ENCODE results near the gene PLXNB1.
A peak's percentile ranks its signal among the peaks of the same experiment; 100 is the strongest.
"Not testable (repeated sequence)": the region's sequence is repeated elsewhere in the genome, so short reads cannot be mapped to it uniquely, and the experiment has no call there.

The PLXNB1 gene, protein sequence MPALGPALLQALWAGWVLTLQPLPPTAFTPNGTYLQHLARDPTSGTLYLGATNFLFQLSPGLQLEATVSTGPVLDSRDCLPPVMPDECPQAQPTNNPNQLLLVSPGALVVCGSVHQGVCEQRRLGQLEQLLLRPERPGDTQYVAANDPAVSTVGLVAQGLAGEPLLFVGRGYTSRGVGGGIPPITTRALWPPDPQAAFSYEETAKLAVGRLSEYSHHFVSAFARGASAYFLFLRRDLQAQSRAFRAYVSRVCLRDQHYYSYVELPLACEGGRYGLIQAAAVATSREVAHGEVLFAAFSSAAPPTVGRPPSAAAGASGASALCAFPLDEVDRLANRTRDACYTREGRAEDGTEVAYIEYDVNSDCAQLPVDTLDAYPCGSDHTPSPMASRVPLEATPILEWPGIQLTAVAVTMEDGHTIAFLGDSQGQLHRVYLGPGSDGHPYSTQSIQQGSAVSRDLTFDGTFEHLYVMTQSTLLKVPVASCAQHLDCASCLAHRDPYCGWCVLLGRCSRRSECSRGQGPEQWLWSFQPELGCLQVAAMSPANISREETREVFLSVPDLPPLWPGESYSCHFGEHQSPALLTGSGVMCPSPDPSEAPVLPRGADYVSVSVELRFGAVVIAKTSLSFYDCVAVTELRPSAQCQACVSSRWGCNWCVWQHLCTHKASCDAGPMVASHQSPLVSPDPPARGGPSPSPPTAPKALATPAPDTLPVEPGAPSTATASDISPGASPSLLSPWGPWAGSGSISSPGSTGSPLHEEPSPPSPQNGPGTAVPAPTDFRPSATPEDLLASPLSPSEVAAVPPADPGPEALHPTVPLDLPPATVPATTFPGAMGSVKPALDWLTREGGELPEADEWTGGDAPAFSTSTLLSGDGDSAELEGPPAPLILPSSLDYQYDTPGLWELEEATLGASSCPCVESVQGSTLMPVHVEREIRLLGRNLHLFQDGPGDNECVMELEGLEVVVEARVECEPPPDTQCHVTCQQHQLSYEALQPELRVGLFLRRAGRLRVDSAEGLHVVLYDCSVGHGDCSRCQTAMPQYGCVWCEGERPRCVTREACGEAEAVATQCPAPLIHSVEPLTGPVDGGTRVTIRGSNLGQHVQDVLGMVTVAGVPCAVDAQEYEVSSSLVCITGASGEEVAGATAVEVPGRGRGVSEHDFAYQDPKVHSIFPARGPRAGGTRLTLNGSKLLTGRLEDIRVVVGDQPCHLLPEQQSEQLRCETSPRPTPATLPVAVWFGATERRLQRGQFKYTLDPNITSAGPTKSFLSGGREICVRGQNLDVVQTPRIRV (N-terminal part only)

DNA sequence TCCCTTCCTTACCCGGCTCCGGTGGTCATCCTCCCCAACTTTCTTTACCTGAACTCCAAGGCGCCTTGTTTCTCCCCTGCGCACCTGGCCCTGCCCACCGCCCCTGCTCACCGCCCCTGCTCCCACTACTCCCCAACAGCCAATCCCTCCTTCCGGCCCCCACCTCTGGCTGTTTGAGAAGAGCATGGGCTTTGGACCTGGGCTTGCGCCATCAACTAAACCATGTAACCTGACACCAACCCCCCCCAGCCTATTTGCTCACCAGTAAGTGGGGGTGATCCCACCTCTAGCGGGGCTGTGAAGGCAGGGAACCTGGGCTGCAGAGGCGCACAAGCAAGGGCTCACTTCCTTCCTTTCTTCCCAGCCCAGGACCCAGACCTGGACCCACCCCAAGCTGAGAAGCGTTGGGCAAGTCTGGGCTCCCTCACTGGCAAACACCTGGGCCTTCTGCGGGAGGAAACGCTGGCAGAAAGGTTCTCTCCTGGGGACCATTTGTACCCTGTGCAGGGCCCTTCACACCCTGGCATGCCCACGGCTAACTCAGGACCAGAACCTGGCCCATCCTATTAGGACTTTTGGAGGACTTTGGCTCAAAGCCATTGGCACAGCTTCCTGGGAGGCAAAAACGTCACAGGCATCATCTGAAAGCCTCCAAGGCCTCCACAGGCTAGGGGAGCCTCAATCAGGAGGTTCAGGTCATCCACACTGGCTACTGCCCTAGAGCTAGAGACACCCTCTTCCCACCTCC is at the start of gene PLXNB1:
Gene PLXNB1, minus strand, starts transcription at position 127 of the 748 bp plus-strand sequence. CDS start 5,475 bp downstream, outside the sequence.
- DNase-seq: no peak

DNA sequence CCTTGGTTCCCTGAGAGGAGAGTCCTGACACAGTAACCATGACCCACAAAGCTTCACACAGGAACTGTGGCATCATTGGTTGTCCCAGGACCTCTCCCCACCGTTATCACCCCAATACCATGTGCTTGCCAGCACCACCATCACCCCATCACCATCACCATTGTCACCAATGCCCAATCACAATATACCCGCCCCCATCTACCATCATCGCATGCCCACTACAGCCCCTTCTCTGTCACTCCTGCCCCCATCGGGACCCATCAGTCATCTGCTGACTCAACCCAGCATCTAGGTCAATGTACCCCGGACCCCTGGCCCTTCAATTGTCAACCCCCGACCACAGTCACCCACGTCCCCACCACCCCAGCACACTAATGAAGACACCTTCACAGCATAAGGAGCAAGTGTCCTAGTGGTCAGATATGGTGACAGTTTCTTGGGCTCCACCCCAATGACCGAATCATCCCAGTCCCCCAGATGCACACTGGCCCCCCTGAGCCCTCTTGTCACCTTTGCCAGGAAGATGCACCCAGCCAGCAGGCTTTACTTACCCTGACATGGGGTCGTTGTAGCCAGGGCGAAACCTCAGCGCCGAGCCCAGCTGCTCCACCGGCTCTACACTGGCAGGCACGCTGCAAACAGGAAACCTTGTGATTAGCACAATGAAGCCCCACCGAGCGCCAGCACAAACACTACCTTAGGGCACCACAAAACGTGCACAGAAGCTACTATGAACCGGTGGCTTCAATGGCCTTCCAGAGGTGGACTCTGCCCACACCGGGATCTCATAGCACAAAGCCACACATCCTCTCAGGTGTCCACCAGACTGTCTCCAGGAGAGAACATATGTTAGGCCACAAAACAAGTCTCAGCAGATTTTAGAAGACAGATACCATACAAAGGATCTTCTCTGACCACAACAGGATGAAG is 49.0 kb upstream of the PLXNB1 start:
- DNase-seq: peak; percentile 76

- no peak for DNase-seq
Measured at GRCh38 chr3:48477959-48478520, 48.2 kb upstream of the PLXNB1 start.

- DNase-seq: no peak
Measured at GRCh38 chr3:48476426-48477053, 46.7 kb upstream of the PLXNB1 start.

DNA sequence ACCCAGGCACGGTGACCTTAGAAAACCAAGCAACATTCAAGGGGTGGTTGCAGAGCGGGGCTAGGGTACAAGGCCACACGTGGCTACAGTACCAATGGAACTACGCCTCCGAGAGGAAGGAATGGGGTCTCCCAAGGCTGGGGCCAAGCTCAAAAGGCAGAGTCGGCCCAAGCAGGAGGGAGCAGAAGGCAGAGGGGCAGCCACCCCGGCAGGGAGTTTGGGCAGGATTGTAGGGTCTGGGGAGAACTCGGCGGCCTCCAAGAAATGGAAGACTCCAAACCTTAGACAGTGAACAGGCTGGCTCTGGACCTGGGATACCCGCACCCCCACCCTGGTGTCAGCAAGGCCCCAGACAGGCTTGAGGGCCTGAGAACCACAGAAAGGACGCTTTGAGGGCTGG is 45.3 kb upstream of the PLXNB1 start:
- DNase-seq: no peak

DNA sequence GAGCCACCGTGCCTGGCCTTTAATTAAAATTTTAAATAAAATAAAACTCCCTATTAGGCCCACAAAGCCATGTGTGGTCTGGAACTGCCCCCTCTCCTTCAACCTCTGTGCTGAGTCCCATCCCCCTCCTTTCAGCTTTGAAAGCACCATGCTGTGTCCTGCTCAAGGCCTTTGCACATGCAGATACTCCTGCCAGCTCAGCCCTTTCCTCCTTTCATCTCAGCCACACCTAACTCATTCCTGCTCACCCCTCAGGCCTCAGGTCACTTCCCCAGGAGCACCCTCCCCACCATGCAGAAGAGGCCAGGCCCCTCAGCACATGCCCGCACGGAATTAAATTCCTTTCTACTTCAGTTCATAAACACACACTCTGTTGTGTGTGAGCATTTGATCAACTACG is 44.7 kb upstream of the PLXNB1 start:
- DNase-seq: no peak

- DNase-seq: not testable (repeated sequence)
Measured at GRCh38 chr3:48474031-48474430, 44.1 kb upstream of the PLXNB1 start.

DNA sequence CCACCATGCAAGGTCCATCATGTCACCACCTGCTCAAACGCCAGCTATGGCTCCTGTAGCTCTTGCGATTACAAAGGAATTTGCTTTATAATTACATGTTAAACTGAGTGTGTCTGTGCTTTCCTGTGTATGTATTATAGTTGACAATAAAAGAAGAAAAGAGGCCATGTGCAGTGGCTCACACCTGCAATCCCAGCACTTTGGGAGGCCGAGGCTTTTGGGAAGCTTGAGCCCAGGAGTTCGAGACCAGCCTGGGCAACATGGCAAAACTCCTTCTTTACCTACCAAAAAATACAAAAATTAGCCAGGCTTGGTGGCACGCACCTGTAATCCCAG is 43.7 kb upstream of the PLXNB1 start:
- no peak for DNase-seq

- DNase-seq: peak; percentile 98
Measured at GRCh38 chr3:48472923-48473616, 43.2 kb upstream of the PLXNB1 start.

DNA sequence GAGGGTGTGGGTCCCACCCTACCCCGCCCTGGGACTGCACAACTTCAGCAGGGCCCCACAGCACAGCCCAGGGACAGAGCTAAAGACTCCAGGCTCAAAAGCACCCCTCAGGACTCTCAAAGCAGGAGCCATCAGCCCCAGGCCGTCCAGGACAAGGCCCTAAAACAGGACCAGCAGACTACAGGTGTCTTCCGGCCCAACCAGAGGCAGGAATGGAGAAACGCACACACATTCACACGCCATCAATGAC is 42.7 kb upstream of the PLXNB1 start:
- DNase-seq: no peak

GRCh38 chr3:48470286-48470685 is 40.4 kb upstream of the PLXNB1 start:
- no peak for DNase-seq

DNA sequence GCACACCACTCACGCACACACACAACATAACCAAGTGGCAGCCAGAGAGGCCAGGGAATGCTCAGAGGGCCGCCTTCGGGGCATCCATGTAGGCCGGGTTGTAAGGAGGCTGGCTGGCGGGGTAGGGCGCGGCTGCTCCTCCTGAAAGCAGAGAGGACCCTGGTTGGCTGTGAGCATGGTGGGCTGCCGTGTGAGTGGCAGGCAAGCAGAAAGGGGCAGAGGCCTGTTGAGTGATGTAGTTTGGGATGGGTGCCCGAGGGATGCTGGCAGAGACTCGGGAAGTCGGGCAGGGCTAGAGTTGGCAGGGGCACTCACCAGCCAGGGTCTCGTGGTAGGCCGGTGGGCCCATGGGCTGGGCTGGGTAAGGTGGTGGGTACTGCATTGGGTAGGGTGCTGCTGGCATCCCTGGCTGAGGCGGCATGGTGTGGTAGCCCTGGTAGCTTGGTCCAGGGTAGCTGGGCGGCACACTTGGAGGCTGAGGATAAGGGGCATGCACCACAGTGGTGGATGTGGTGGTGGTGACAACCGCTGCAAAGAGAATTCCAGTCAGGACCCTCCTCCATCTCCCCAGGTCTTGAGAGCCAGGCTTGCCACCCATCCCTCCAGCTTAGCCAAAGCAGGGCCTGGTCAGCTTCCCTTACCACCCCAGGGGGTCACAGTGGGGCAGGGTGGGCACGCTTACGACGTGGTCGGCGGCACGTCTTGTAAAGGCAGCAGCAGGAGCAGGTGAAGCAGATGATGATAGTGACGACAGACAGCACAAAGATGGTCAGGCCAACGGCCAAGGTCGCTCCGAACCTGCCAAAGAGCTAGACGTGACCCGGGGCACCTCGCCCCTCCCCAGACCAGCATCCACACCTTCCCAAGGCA is 39.4 kb upstream of the PLXNB1 start:
- no peak for DNase-seq

DNA sequence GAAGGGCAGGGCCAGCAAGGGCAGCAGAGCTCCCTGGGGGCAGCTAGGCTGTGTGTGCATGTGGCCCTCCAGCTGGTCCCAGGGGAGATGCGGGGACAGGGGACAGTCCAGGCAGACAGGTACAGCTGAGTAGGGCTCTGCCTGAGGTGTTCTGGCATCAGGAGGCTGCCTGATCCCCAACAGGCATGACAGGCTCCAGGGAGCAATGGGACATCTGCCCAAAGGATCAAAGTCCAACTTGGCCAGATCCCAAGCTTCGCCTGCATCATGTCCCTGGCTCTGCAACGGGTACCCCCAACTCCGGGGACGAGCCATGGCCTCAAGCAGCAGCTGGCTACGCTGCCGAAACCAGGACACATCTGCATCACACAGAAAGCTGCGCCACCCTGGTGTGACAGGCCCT is 38.4 kb upstream of the PLXNB1 start:
- no peak for DNase-seq

- no peak for DNase-seq
Measured at GRCh38 chr3:48467473-48468267, 37.8 kb upstream of the PLXNB1 start.

DNA sequence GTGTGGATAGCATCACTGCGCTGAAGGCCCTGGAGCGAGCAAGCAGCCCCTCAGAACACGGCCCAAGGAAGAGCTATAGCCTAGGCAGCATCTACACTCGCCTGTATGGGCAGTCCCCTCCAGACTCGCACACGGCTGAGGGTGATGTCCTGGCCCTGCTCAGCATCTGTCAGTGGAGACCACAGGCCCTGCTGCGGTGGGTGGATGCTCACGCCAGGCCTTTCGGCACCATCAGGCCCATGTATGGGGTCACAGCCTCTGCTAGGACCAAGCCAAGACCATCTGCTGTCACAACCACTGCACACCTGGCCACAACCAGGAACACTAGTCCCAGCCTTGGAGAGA is 37.2 kb upstream of the PLXNB1 start:
- DNase-seq: no peak

GRCh38 chr3:48466386-48467109 is 36.7 kb upstream of the PLXNB1 start:
- peak; percentile 56 for DNase-seq

DNA sequence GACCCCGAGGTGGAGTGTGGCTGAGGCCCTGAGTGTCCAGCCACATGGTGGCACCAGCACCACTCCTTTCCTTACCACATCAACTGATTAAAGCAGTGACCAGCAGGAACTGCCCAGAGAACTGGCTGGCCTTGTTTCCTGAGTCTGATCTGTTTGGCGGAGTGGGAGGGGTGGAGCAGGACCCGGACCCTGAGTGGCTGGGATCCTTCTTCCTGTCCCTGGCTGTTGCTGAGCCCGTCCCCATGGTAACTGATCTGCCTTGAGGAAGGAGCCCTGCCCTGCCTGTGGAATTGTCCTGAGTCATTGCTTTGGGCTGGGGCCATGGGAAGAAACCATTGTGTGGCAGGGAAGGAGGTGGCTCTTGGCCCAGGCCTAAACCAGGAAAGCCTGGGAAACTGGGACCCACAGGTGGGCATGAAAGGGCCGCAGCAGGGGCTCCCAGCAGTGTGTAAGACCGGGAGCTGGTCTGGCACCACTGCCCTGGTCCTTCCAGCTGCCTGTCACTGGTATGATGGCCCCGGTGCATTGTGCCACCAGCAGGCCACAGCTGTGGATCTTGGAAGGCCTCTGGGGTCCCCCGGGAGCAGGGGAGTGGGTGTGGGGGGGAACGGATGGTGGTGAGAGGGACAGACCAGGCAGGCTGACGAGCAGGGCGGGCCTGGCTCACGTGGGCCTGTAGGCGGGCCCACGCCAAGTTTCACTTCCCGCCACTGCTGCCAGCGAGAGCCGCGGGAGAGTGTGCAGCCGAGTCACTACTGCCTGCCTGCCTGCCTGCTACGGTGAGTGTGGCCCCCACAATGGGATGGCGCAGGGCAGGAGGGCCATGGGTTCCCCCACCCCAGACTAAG is 35.9 kb upstream of the PLXNB1 start:
- peak; percentile 93 for DNase-seq

Measured in activated CD4-positive, alpha-beta T cell treated with anti-CD3 and anti-CD28 coated beads, Interleukin-10, Interleukin-2, amounts not matched to agents 100 ng/mL and 50 ng/mL, durations not matched to agents 16 hours and 8 hours (primary cell).